Calu3 (cell line): ENCODE data around the gene ACP5. TPM values are rescaled to one million over a fixed set of nuclear protein-coding genes. Genes with fewer than 3 reads are reported as not detected.
"Not testable (repeated sequence)": the region's sequence is repeated elsewhere in the genome, so short reads cannot be mapped to it uniquely, and the experiment has no call there.

Source experiments
- BruUV-seq: library from RNA; stranded (reverse); fragments of 400-500 nt; replicated peaks from 2 replicates; lab custom pipeline; 2021; lab: Mats Ljungman, UMichigan
- CTCF ChIA-PET: fragments of 300-600 bp; sonication (Branson Sonifier 250); formaldehyde crosslinking; loops from one replicate; lab custom pipeline; 2022; ENCODE audit warnings: antibody characterized with exemption; lab: Charles Lee
- DNase-seq: peaks from one replicate; pipeline ENCODE4 v3.0.0; 2022
- H3K27ac Mint-ChIP-seq: one replicate; pipeline ENCODE4 v1.8.0; 2022; ENCODE audit warnings: mixed read lengths; ENCODE audit not compliant: unreplicated experiment
- H3K27me3 Mint-ChIP-seq: one replicate; pipeline ENCODE4 v1.8.0; 2022; ENCODE audit warnings: mixed read lengths; ENCODE audit not compliant: unreplicated experiment
- H3K36me3 Mint-ChIP-seq: one replicate; pipeline ENCODE4 v1.8.0; 2022; ENCODE audit warnings: mild to moderate bottlenecking, moderate library complexity, mixed read lengths; ENCODE audit not compliant: insufficient read depth, unreplicated experiment
- H3K4me1 Mint-ChIP-seq: one replicate; pipeline ENCODE4 v1.8.0; 2022; ENCODE audit warnings: mild to moderate bottlenecking, low read depth, mixed read lengths; ENCODE audit not compliant: unreplicated experiment
- H3K4me3 Mint-ChIP-seq: one replicate; pipeline ENCODE4 v1.8.0; 2022; ENCODE audit warnings: mild to moderate bottlenecking, low read depth, moderate library complexity, mixed read lengths; ENCODE audit not compliant: unreplicated experiment
- H3K9me3 Mint-ChIP-seq: one replicate; pipeline ENCODE4 v1.8.0; 2022; ENCODE audit warnings: low read depth, mixed read lengths; ENCODE audit not compliant: unreplicated experiment
- CTCF ChIP-seq: fragments of 200-600 bp; IDR thresholded peaks from one replicate; pipeline ENCODE4 v1.8.0; 2022; ENCODE audit warnings: antibody characterized with exemption; ENCODE audit not compliant: unreplicated experiment
- intact Hi-C: fragments of 100-400 bp; cut with micrococcal nuclease; formaldehyde crosslinking; loops from one replicate; pipeline ENCODE4 v1.10.0; 2022; ENCODE audit not compliant: unreplicated experiment
- total RNA-seq: library from RNA; stranded (reverse); gene quantifications from 2 replicates; pipeline ENCODE4 v1.2.3, GENCODE V29; 2022

Gene ACP5
- total RNA-seq, 1 experiment from 2014 or later: 0.94 TPM

- Mint-ChIP-seq H3K9me3 (no peaks in the 10 kb centered on the region), H3K4me1 (no peaks in the 10 kb centered on the region), H3K27ac (no peak overlapping the region), H3K36me3 (no peaks in the 10 kb centered on the region), H3K4me3 (no peak overlapping the region), H3K27me3 (no peaks in the 10 kb centered on the region)
- no TSS peak for BruUV-seq
- CTCF ChIA-PET: no interaction called here
- DNase-seq: no peak
- no peak for TF ChIP-seq CTCF
- intact Hi-C loops: no loop called here
These were observed 7.4 kb downstream of the ACP5 start for GRCh38 chr19:11570039-11570462.

GRCh38 chr19:11566164-11566563 lies 11.3 kb downstream of the ACP5 start:
- CTCF ChIA-PET: no interaction called here
- Mint-ChIP-seq H3K27me3 (no peaks in the 10 kb centered on the region), H3K27ac (no peak overlapping the region), H3K9me3 (no peaks in the 10 kb centered on the region), H3K4me1 (no peaks in the 10 kb centered on the region), H3K4me3 (no peak overlapping the region), H3K36me3 (no peaks in the 10 kb centered on the region)
- no peak for DNase-seq
- TF ChIP-seq CTCF: no peak
- no TSS peak for BruUV-seq
- intact Hi-C loops: no loop called here

- BruUV-seq, H3K36me3 Mint-ChIP-seq, intact Hi-C loops, H3K9me3 Mint-ChIP-seq, H3K4me1 Mint-ChIP-seq, CTCF ChIA-PET, H3K27me3 Mint-ChIP-seq, DNase-seq, H3K27ac Mint-ChIP-seq, H3K4me3 Mint-ChIP-seq: not testable (repeated sequence)
These were observed 11.8 kb downstream of the ACP5 start for GRCh38 chr19:11565649-11565980.

- H3K27ac Mint-ChIP-seq, H3K27me3 Mint-ChIP-seq, H3K36me3 Mint-ChIP-seq, H3K4me3 Mint-ChIP-seq, H3K9me3 Mint-ChIP-seq, BruUV-seq, intact Hi-C loops, DNase-seq, CTCF ChIA-PET, H3K4me1 Mint-ChIP-seq: not testable (repeated sequence)
These were observed 13.2 kb downstream of the ACP5 start for GRCh38 chr19:11564082-11564807.

- Mint-ChIP-seq H3K27ac (no peak overlapping the region), H3K9me3 (no peaks in the 10 kb centered on the region)
These were observed 13.9 kb downstream of the ACP5 start for GRCh38 chr19:11563532-11563931.

More at GRCh38 chr19:11563532-11563931, 13.9 kb downstream of the ACP5 start:
- Mint-ChIP-seq H3K27me3 (no peaks in the 10 kb centered on the region), H3K4me1 (no peaks in the 10 kb centered on the region), H3K36me3 (peaks cover 10% of the 10 kb centered on the region), H3K4me3 (no peak overlapping the region)
- intact Hi-C loops: no loop called here
- CTCF ChIA-PET: no interaction called here
- TF ChIP-seq CTCF: no peak
- BruUV-seq: no TSS peak
- no peak for DNase-seq
